Left renal cortex interstitium (tissue), 4 donors: ENCODE measurements around the gene NFKBIL1. TPM values are rescaled to one million over a fixed set of nuclear protein-coding genes. Genes with fewer than 3 reads are reported as not detected.
"Not testable (repeated sequence)": the region's sequence is repeated elsewhere in the genome, so short reads cannot be mapped to it uniquely, and the experiment has no call there.

Experiments used
- DNase-seq, 4 donors: peaks; one replicate each; pipeline ENCODE4 v3.0.0-alpha.2; 2013; ENCODE audit warnings: low read depth in 4 of 4, low spot score in 2 of 4, missing footprints in 1 of 4
- polyA plus RNA-seq, 4 donors: library from polyadenylated mRNA; unstranded; fragments of 120-200 nt; gene quantifications; one replicate each; pipeline ENCODE4 v1.2.1, GENCODE V29; 2013; ENCODE audit not compliant: insufficient read length in 4 of 4

Gene NFKBIL1
- 10 to 100 TPM; 18.4 to 29.0 (median 25.5) TPM for polyA plus RNA-seq

GRCh38 chr6:31546958-31547726 lies at the start of gene NFKBIL1:
Gene NFKBIL1 (plus strand): TSS chr6:31547608. CDS start chr6:31547695, 87 bp downstream.
- peak; percentile 86 to 96 (median 92) for DNase-seq

GRCh38 chr6:31498748-31499147 lies 48.7 kb upstream of the NFKBIL1 start:
- no peak for DNase-seq

- not testable (repeated sequence) for DNase-seq
Observed at GRCh38 chr6:31499648-31500047, 47.8 kb upstream of the NFKBIL1 start.

- no peak for DNase-seq
Observed at GRCh38 chr6:31502586-31502985, 44.8 kb upstream of the NFKBIL1 start.

GRCh38 chr6:31509036-31509435 lies 38.4 kb upstream of the NFKBIL1 start:
- not testable (repeated sequence) for DNase-seq

GRCh38 chr6:31510007-31510406 lies 37.4 kb upstream of the NFKBIL1 start:
- no peak for DNase-seq

- DNase-seq: no peak
Observed at GRCh38 chr6:31513456-31514165, 33.8 kb upstream of the NFKBIL1 start.

- DNase-seq: no peak
Observed at GRCh38 chr6:31521835-31522234, 25.6 kb upstream of the NFKBIL1 start.

GRCh38 chr6:31525553-31525931 lies 21.9 kb upstream of the NFKBIL1 start:
- no peak for DNase-seq

GRCh38 chr6:31525932-31526591 lies 21.3 kb upstream of the NFKBIL1 start:
- no peak for DNase-seq

GRCh38 chr6:31528307-31528777 lies 19.1 kb upstream of the NFKBIL1 start:
- no peak for DNase-seq

- DNase-seq: no peak
Observed at GRCh38 chr6:31528821-31529328, 18.5 kb upstream of the NFKBIL1 start, which contains the start of gene MCCD1. Gene MCCD1 (plus strand): TSS chr6:31528962. CDS start chr6:31529015, 53 bp downstream.

- DNase-seq: no peak
Observed at GRCh38 chr6:31529329-31530150, 17.9 kb upstream of the NFKBIL1 start.

- no peak for DNase-seq
Observed at GRCh38 chr6:31530659-31531058, 16.7 kb upstream of the NFKBIL1 start.

GRCh38 chr6:31531162-31531561 lies 16.2 kb upstream of the NFKBIL1 start:
- no peak for DNase-seq

- DNase-seq: no peak
Observed at GRCh38 chr6:31531771-31532643, 15.4 kb upstream of the NFKBIL1 start.

GRCh38 chr6:31532644-31533454 lies 14.6 kb upstream of the NFKBIL1 start:
- no peak for DNase-seq

- DNase-seq: no peak
Observed at GRCh38 chr6:31533455-31533841, 14.0 kb upstream of the NFKBIL1 start.
